Fibroblast of villous mesenchyme (primary cell): ENCODE measurements around the gene TYK2. TPM values are rescaled to one million over a fixed set of nuclear protein-coding genes. Genes with fewer than 3 reads are reported as not detected.

ENCODE experiments used
- DNase-seq: peaks from one replicate; pipeline ENCODE4 v3.0.0-alpha.2; 2010; ENCODE audit warnings: low read depth
- H3K4me3 ChIP-seq: 2 replicates; pipeline ENCODE4 v1.5.1; 2011; ENCODE audit warnings: low read depth, mild to moderate bottlenecking, low read length
- total RNA-seq: library from RNA; depleted of rRNA; stranded (reverse); fragments of >200 nt; gene quantifications from 2 replicates; pipeline ENCODE4 v1.2.3, GENCODE V29; 2012
- TF ChIP-seq, protein P1 (sequence below): IDR thresholded peaks from 2 replicates; pipeline ENCODE4 v1.5.1; 2012; ENCODE audit warnings: low read depth, mild to moderate bottlenecking, low read length; ENCODE audit not compliant: insufficient read depth

The TYK2 gene
- total RNA-seq, 1 donor = 83.8 TPM

DNA sequence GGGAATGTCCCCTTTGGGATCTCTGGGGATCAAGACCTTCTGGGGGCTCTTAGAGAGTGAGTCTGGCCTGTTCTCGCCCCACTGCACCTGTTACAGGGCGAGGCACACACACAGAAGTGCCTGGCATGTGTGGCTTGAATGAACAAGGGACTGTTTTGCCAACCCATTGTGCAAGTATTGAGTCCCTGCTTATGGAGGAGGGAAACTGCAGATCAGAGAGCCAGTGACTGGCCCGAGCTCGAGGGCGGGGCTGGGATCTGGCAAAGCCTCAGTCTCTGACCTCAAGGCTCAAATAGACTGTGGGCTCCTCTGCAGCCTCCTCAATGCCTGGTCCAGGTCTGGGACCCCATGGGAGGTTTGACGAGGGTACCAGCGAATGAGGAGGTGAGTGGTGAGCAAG is 52.6 kb downstream of the TYK2 start:
- H3K4me3 ChIP-seq = no peak overlapping the region
- TF ChIP-seq, protein P1, sequence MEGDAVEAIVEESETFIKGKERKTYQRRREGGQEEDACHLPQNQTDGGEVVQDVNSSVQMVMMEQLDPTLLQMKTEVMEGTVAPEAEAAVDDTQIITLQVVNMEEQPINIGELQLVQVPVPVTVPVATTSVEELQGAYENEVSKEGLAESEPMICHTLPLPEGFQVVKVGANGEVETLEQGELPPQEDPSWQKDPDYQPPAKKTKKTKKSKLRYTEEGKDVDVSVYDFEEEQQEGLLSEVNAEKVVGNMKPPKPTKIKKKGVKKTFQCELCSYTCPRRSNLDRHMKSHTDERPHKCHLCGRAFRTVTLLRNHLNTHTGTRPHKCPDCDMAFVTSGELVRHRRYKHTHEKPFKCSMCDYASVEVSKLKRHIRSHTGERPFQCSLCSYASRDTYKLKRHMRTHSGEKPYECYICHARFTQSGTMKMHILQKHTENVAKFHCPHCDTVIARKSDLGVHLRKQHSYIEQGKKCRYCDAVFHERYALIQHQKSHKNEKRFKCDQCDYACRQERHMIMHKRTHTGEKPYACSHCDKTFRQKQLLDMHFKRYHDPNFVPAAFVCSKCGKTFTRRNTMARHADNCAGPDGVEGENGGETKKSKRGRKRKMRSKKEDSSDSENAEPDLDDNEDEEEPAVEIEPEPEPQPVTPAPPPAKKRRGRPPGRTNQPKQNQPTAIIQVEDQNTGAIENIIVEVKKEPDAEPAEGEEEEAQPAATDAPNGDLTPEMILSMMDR = no peak
- no peak for DNase-seq

DNA sequence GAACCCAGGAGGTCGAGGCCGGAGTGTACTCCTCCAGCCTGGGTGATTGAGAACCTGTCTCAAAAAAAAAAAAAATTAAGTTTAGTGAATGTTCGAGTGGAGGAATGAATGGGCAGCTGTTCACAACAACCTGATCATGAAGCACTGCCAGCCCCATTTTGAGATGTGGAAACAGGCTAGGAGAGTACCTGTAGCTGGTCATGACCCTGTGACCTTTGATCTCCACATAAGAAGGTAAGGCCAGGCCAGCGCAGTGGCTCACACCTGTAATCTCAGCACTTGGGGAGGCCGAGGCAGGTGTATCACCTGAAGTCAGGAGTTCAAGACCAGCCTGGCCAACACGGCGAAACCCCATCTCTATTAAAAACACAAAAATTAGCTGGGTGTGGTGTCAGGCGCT is 54.6 kb downstream of the TYK2 start:
- H3K4me3 ChIP-seq = no peak overlapping the region
- TF ChIP-seq, protein P1 = no peak
- no peak for DNase-seq

DNA sequence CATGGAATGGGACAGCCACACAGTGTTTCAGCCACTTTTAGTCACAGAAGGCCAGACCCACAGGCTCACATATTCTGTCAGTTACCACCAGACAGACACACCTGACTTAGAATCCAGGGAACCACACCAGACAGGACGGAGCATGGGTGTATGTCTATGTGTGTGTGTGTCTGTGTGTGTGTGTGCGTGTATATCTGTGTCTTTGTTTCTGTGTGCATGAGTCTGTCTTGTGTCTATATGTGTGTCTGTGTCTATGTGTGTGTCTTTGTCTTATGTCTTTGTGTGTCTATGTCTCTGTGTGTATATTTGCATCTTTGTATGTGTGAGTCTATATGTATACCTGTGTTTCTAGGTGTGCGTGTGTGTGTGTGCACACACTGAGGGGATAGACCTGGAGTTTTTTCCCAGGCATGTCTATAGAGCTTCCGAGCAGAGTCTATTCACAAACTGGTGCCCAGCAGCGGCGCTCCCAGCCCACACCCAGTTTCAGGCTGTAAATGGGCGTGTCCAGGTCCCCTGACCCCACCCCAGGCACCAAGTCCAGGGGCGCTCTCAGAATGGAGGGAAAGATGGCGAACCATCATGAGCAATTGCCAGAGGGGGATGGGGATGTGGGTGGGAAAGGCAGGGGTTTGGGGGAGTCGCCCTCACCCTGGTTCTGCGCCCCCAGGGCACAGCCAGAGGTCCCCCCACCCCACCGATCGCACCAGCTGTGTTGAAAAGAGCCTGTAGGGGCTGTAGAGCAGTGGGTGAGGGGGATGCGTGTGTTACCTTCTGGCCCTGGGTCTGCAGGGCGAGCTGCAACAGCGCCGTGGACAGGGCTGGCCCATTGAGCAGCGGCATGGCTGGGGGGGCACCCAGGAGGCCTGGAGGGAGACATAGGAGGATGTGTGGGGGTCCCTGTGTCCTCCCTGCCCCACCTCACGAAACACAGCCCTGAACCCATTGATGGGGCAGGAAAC is 58.2 kb downstream of the TYK2 start:
- TF ChIP-seq, protein P1 = no peak
- H3K4me3 ChIP-seq = no peak overlapping the region
- DNase-seq = no peak

DNA sequence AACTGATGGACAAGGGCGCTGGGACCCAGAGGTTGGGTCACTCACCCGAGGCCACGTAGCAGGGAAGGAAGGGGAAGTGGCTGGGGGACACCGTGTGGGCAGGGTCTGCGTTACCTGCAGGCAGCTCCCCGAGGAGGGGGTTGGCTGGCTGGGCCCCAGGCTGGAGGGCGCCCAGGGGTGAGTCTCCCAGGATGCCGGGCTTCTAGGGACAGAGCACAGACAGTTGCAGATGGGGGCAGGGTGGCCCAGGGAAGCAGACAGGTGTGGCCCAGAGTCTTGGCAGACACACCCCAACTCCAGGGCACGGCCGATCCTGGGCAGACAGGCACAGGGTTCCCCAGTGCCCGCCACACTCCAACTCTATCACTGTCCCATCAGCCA is 59.0 kb downstream of the TYK2 start:
- H3K4me3 ChIP-seq = no peak overlapping the region
- TF ChIP-seq, protein P1 = no peak
- no peak for DNase-seq

DNA sequence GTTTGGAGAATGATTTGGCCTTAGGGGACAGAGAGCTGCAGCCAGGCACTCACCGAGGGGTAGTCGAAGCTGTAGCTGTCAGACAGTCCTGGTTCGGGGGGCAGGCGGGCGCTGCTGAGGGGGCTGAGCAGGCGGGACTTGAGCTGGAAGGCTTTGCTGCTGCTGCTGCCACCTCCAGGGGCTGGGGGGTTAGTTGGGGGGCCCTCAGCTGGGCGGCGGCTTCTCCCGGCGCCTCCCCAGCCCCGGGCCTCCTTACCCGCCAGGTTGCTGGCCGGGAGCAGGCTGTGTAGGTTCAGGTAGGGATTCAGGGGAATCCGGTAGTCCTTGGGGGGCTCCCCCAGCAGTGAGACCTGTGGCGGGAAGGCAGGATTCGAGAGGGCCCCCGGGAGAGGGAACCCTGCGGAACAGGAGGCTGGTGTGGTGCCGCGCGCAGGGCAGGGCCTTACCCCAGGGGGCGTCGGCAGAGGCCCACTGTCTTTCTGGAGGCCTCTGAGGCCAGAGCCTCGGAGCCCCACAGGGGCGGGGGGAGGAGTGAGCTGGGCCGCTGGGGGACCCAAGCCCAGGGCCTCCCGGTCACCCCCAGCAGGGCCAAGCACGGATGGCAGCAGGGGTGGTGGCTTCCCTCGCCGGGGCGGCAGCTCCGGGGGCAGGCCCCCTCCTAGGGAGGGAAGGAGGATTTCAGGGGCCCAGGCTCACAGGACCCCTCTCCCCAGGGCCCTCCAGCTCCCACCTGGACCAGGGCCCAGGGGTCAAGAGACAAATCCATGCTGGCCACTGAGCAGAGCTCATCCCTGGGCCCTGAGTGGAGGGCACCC is 59.6 kb downstream of the TYK2 start:
- TF ChIP-seq, protein P1 = no peak
- DNase-seq = no peak
- H3K4me3 ChIP-seq = no peak overlapping the region

DNA sequence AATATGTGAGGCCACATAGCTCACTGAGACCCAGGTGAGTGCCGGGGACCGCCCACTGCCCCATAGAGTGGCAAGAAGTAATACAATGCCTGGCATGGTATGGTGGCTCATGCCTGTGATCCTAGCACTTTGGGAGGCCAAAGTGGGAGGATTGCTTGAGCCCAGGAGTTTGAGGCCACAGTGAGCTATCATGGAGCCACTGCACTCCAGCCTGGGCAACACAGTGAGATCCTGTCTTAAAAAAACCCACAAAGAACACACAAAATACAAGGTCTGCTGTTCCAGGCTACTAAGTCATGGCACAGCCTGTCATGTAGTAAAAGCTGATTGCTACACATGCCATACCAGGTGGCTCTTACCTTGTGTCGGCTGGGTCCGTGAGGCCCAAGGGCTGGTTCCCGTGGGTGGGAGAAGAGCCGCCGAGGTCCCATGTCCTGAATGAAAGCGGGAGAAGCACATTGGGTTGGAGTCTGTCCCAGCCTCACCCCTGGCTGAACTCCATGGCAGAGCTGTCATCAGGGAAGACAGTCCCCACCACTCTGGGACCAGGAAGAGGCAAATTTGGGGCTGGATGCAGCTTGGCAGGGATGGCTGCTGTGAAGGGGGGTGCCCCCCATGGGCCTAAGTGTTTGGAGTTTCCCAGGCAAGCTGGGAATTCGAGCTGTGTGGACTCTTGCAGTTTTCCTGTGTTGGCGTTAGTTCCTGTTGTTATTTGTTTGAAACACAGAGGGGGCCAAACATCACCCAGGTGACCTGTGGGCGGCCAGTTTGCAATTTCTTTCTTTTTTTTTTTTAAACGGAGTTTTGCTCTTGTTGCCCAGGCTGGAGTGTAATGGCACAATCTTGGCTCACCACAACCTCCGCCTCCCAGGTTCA is 61.3 kb downstream of the TYK2 start:
- no peak for DNase-seq
- no peak overlapping the region for H3K4me3 ChIP-seq
- TF ChIP-seq, protein P1 = no peak
